Fibroblast of lung (primary cell): Measurements from ENCODE around the gene MYMK. TPM values are rescaled to one million over a fixed set of nuclear protein-coding genes. Genes with fewer than 3 reads are reported as not detected.

Experiments
- DNase-seq, 2 donors: peaks; one replicate each; pipeline versions ENCODE4 v3.0.0 to v3.0.0-alpha.2; 2010; ENCODE audit warnings: low read depth in 2 of 2
- H2AFZ ChIP-seq: 2 replicates; pipeline ENCODE4 v1.5.1; 2012; ENCODE audit warnings: low read length, control low read depth, inconsistent platforms
- H3K27ac ChIP-seq: 2 replicates; pipeline ENCODE4 v1.5.1; 2011; ENCODE audit warnings: low read length, control low read depth; ENCODE audit not compliant: insufficient read depth
- H3K27me3 ChIP-seq: 2 replicates; pipeline ENCODE4 v1.5.1; 2011; ENCODE audit warnings: mild to moderate bottlenecking, low read length; ENCODE audit not compliant: control insufficient read depth, insufficient read depth
- H3K36me3 ChIP-seq: 2 replicates; pipeline ENCODE4 v1.5.1; 2011; ENCODE audit warnings: low read length; ENCODE audit not compliant: control insufficient read depth, insufficient read depth
- H3K4me1 ChIP-seq: 2 replicates; pipeline ENCODE4 v1.5.1; 2011; ENCODE audit warnings: low read length; ENCODE audit not compliant: control insufficient read depth, insufficient read depth; ENCODE audit errors: extremely low read depth
- H3K4me2 ChIP-seq: 2 replicates; pipeline ENCODE4 v1.5.1; 2011; ENCODE audit warnings: low read length, control low read depth; ENCODE audit not compliant: insufficient read depth; ENCODE audit errors: extremely low read depth
- H3K4me3 ChIP-seq, 4 experiments: fragments of 200-600 bp in 1 of 4; sonication (generic) in 1 of 4; replicated peaks in 1 of 4; 2 replicates each; pipeline ENCODE4 v1.5.1; 2011 to 2016; ENCODE audit warnings: low read length in 4 of 4, low read depth in 3 of 4, mild to moderate bottlenecking in 3 of 4, control low read depth in 2 of 4, inconsistent platforms in 1 of 4, mixed read lengths in 1 of 4; ENCODE audit not compliant: insufficient read depth in 1 of 4; ENCODE audit errors: control extremely low read depth in 1 of 4
- H3K79me2 ChIP-seq: 2 replicates; pipeline ENCODE4 v1.5.1; 2012; ENCODE audit warnings: mild to moderate bottlenecking, low read length, inconsistent platforms; ENCODE audit not compliant: control insufficient read depth, insufficient read depth
- H3K9ac ChIP-seq: 2 replicates; pipeline ENCODE4 v1.5.1; 2011; ENCODE audit warnings: mild to moderate bottlenecking, low read length, control low read depth; ENCODE audit not compliant: insufficient read depth
- H3K9me3 ChIP-seq: 2 replicates; pipeline ENCODE4 v1.5.1; 2012; ENCODE audit warnings: low read depth, low read length; ENCODE audit not compliant: control insufficient read depth, insufficient read depth
- H4K20me1 ChIP-seq: 2 replicates; pipeline ENCODE4 v1.5.1; 2011; ENCODE audit warnings: low read length; ENCODE audit not compliant: control insufficient read depth, insufficient read depth; ENCODE audit errors: extremely low read depth
- CTCF ChIP-seq, 2 donors: IDR thresholded peaks in 1 of 2; conservative IDR thresholded peaks in 1 of 2; 1 replicate in 1 of 2; 2 replicates in 1 of 2; pipeline ENCODE4 v1.5.1; 2011 to 2012; ENCODE audit warnings: low read length in 2 of 2, control low read depth in 1 of 2, inconsistent platforms in 1 of 2, low read depth in 1 of 2, mild to moderate bottlenecking in 1 of 2
- EZH2 ChIP-seq: IDR thresholded peaks from 2 replicates; pipeline ENCODE4 v1.5.1; 2012; ENCODE audit warnings: low read length, control low read depth, mild to moderate bottlenecking; ENCODE audit errors: missing control alignments
- polyA plus RNA-seq, 2 donors: library from polyadenylated mRNA; depleted of rRNA in 1 of 2; stranded (reverse) in 1 of 2; unstranded in 1 of 2; fragments of >200 nt; gene quantifications; 2 replicates each; pipeline ENCODE4 v1.2.1, GENCODE V29; 2011 to 2012; ENCODE audit warnings: missing spikeins in 1 of 2
- total RNA-seq: library from RNA; depleted of rRNA; stranded (reverse); fragments of >200 nt; gene quantifications from 2 replicates; pipeline ENCODE4 v1.2.1, GENCODE V29; 2014

MYMK gene
- total and polyA plus RNA-seq, 2 donors (not counting 1 experiment from before 2014, with no cell fraction given): not detected

DNA sequence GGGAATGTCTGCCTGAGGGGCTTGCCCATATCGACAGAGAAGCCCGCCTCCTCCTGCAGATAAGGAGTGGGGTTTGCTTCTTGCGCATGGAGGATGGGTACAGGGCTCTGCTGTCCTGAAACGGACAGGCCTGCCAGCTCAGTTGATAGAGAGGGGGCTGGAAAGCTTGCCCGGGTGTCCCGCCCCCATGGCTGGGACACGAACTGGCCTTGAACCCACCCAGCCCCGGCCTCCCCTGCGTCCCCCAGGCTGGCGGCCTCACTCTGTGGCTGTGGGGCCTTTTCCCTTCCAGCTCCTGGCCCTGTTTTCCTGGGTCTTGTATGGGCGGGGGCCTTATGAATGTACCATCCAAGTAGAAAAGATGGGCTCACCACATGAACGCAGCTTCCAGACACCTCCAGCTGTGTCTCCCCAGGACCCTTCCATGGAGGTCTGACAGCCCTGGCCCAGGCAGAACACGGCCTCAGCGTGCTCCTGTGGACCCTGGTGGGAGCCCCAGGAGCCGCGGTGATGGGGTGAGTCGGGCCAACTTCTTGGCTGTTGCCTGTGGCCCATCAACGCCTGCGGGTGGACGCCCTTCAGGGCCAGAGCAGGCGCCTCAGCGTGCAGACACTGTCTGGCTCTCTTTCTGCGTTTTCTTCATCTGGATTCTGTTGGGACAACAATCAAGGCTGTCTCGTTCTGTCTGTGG lies 30.0 kb downstream of the MYMK start:
- Histone ChIP-seq H3K9me3 (no peaks in the 10 kb centered on the region), H3K4me3 (no peak overlapping the region), H3K79me2 (no peaks in the 10 kb centered on the region), H3K36me3 (no peaks in the 10 kb centered on the region), H3K9ac (no peak overlapping the region), H4K20me1 (no peaks in the 10 kb centered on the region), H3K27me3 (peaks cover 22% of the 10 kb centered on the region), H3K4me2 (no peak overlapping the region), H3K4me1 (peaks cover 3% of the 10 kb centered on the region), H3K27ac (no peak overlapping the region), H2AFZ (no peak overlapping the region)
- TF ChIP-seq EZH2 (no peak), CTCF (conservative IDR thresholded peaks at IDR 0.05 in 1 of 2, IDR thresholded peaks at IDR 0.05 in 1 of 2; ENCODE audit: low read depth in 1 of 2, low read length in 2 of 2) (no peak)
- DNase-seq: no peak

DNA sequence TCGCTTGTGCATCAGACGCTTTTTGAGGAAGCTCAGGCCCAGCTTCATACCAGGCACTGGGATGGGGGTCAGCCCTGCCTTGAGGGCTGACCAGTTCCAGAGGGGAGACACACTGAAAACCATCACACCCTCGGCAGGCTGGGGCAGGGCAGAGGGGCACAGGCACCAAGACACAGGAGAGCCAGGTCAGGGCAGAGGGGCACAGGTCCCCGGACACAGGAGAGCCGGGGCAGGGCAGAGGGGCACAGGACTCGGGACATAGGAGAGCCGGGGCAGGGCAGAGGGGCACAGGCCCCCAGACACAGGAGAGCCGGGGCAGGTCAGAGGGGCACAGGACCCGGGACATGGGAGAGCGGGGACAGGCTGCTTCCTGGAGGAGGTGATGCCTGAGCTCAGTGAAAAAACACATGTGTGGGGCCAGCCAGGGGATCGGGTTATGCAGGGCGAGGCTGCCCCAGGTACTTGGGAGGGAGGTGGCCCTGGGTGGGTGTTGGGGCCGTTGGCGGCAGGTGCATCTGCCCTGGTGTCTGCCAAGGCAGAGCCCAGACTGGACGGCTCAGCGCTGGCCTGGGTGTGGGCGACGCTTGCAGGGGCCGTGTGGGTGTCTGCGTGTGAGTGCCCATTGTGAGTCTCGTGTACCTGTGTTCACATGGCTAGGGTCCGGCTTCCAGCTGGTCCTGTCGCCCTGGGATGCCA lies 30.8 kb downstream of the MYMK start:
- no peak overlapping the region for H3K9ac ChIP-seq
- H3K79me2 ChIP-seq: no peaks in the 10 kb centered on the region
- H4K20me1 ChIP-seq: no peaks in the 10 kb centered on the region
- no peak overlapping the region for H2AFZ ChIP-seq
- no peaks in the 10 kb centered on the region for H3K36me3 ChIP-seq
- no peak overlapping the region for H3K27ac ChIP-seq
- H3K27me3 ChIP-seq: peaks cover 17% of the 10 kb centered on the region
- no peak for DNase-seq
- no peak overlapping the region for H3K4me3 ChIP-seq
- peaks cover 3% of the 10 kb centered on the region for H3K4me1 ChIP-seq
- TF ChIP-seq EZH2 (no peak), CTCF (conservative IDR thresholded peaks at IDR 0.05 in 1 of 2, IDR thresholded peaks at IDR 0.05 in 1 of 2; ENCODE audit: low read depth in 1 of 2, low read length in 2 of 2) (no peak)
- H3K4me2 ChIP-seq: no peak overlapping the region
- H3K9me3 ChIP-seq: no peaks in the 10 kb centered on the region

DNA sequence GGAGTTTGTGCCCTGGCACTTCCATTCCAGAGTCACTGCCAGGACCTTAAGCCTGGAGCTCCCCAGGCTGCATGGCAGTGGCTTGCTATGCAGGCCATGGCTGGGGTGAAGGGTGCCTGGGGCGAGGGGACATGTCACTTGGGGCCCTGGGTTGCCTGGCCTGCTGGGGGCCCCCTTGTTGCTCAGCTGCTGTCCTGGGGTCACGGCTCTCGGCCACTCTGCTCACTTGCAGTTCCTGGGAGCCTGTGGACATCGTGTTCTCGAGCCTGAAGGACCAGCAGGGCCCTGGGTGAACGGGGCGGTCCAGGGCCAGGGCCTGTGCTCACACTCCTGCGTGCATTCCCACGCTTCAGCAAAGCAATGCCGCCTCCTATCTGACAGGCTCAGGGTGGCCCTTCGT lies 31.3 kb downstream of the MYMK start:
- H3K36me3 ChIP-seq: no peaks in the 10 kb centered on the region
- no peaks in the 10 kb centered on the region for H3K79me2 ChIP-seq
- no peak for DNase-seq
- no peak overlapping the region for H3K27ac ChIP-seq
- H4K20me1 ChIP-seq: no peaks in the 10 kb centered on the region
- H3K4me1 ChIP-seq: peaks cover 3% of the 10 kb centered on the region
- H3K4me2 ChIP-seq: no peak overlapping the region
- peaks cover 14% of the 10 kb centered on the region for H3K27me3 ChIP-seq
- TF ChIP-seq EZH2 (no peak), CTCF (conservative IDR thresholded peaks at IDR 0.05 in 1 of 2, IDR thresholded peaks at IDR 0.05 in 1 of 2; ENCODE audit: low read depth in 1 of 2, low read length in 2 of 2) (no peak)
- H3K9me3 ChIP-seq: no peaks in the 10 kb centered on the region
- H2AFZ ChIP-seq: no peak overlapping the region
- H3K9ac ChIP-seq: no peak overlapping the region
- H3K4me3 ChIP-seq: no peak overlapping the region
